AG09319 (cell line): Measurements from ENCODE around the gene RALGPS1.

Source experiments
- DNase-seq: peaks from one replicate; pipeline ENCODE4 v3.0.0-alpha.2; 2010; ENCODE audit warnings: low read depth; ENCODE audit errors: extremely low read depth
- TF ChIP-seq, protein P1 (sequence below): IDR thresholded peaks from 2 replicates; pipeline ENCODE4 v1.5.1; 2011; ENCODE audit warnings: low read depth, mild to moderate bottlenecking, inconsistent platforms, low read length, moderate library complexity

RALGPS1 gene

DNA sequence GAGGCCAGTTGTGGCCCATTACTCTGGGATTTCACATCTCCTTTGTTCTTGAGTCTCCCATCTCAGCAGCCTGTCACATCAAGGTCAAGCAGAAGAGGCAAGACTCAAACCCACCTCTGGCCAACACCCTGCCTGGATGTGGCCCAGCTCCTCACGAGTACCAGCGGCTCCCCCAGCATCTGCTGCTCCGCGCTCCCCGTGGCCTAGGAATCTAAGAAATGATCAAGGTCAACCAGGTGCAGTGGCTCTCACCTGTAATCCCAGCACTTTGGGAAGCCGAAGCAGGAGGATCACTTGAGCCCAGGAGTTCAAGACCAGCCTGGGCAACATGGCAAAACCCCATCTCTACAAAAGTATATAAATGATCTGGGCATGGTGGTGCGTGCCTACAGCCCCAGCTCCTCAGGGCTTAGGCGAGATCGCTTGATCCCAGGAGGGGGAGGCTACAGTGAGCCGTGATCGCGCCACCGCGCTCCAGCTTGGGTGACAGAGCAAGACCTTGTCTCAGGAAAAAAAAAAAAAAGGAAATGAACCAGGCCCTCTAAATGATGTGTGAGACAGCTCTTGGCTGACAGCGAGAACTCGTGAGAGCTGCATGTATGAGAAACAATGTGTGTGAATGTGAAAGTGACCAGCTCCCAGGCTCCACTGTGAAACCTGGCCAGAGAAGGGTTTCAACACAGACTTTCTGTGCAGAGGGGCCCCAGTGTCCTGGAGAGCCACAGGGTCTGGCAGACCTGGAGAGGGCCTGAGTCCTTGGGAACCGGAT, 269.4 kb downstream of the RALGPS1 start:
- no peak for DNase-seq
- TF ChIP-seq, protein P1, sequence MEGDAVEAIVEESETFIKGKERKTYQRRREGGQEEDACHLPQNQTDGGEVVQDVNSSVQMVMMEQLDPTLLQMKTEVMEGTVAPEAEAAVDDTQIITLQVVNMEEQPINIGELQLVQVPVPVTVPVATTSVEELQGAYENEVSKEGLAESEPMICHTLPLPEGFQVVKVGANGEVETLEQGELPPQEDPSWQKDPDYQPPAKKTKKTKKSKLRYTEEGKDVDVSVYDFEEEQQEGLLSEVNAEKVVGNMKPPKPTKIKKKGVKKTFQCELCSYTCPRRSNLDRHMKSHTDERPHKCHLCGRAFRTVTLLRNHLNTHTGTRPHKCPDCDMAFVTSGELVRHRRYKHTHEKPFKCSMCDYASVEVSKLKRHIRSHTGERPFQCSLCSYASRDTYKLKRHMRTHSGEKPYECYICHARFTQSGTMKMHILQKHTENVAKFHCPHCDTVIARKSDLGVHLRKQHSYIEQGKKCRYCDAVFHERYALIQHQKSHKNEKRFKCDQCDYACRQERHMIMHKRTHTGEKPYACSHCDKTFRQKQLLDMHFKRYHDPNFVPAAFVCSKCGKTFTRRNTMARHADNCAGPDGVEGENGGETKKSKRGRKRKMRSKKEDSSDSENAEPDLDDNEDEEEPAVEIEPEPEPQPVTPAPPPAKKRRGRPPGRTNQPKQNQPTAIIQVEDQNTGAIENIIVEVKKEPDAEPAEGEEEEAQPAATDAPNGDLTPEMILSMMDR, result no peak

DNA sequence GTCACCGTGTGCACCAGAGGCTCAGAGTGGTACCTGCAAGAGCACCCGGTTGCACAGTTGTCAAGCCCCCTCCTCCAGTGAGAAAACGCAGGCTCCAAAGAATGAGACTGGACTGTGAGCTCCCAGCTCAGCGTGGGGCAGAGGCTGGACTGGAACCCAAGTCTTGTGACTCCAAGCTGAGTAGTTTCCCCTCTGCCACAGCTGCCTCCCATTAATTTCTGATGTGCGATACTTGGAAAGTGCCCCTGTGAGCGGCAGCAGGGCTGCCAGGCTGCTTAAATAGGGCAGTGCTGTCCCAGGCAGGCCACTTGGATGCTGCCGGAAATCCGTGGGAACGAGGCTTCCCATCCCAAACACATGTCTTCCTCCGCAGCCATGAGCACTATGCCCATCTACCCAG, 270.1 kb downstream of the RALGPS1 start:
- TF ChIP-seq, protein P1, result no peak
- DNase-seq, result no peak

GRCh38 chr9:127185181-127185580, 270.6 kb downstream of the RALGPS1 start:
- no peak for DNase-seq
- TF ChIP-seq, protein P1, result no peak

DNA sequence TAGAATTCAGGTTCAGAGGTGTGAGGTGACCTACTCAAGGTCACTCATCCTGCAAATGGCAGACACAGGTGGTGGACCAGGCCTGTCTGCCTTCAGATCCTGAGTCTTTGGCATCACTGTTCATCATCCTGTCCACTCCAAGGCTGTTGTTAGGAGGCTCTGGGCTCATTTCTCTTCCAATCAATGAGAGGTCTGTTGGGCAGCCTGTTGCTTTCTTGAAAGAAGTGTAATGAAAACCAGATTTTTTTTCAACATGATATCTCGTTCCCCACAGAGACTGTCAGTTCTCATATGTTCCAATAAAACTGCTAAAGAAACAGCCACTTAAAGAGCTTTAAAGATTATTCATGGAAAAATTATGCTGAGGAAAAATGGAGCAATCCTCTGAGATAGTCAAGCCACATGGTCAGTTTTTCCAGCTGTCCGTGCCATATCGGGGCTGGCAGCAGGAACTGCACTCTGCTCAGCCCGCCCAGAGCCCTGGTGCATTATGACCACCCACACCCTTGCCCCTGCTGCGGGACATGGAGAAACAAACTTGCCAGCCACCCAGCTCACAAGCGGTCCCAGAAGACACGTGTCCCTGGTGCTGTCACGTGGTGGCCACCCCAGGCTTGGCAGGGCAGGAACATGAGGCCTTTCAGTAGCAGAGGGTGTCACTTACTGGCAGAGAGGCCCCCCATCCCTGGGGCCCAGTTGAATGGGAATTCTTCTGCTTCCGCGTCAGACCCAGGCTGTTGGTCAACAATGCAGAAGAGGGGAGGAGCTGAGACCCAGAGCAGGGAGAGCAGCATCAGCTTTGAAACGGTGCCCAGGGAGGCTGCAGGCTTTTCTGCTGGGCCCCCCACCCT, 271.6 kb downstream of the RALGPS1 start:
- peak; percentile 95 for DNase-seq

GRCh38 chr9:127186806-127187205, 272.2 kb downstream of the RALGPS1 start:
- no peak for DNase-seq
- TF ChIP-seq, protein P1, result no peak

More for the DNA sequence above, 271.6 kb downstream of the RALGPS1 start:
- TF ChIP-seq, protein P1, result no peak

- TF ChIP-seq, protein P1, result no peak
- peak; percentile 96 for DNase-seq
Observed at GRCh38 chr9:127187231-127187956, 272.8 kb downstream of the RALGPS1 start.
